CD4-positive, alpha-beta T cell treated with Interleukin-1 beta for 1 hour (primary cell): Measurements from ENCODE around the gene HSPB7.
"Not testable (repeated sequence)": the region's sequence is repeated elsewhere in the genome, so short reads cannot be mapped to it uniquely, and the experiment has no call there.

Experiments
- DNase-seq, 2 donors: peaks; one replicate each; pipeline ENCODE4 v3.0.0-alpha.2; 2020 to 2022

The HSPB7 gene

DNA sequence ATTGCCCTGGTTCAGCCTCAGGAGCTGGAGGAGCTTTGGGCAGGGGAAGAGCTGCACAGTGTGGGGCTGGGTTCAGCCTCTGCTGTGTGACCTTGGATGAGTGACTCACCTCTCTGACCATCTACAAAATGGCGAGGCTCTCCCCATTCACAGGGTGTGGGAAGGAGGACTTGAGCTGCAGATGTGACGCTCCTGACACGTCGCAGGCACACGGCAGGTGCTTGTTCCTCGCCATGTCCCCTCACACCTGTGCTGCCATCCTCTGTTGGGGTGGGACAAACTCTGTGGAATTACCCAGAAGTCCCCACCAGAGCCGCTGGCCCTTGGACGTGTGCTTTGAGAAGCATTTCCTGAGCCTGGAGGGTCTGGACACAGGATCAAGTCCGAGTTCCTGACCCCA lies 3.0 kb upstream of the HSPB7 start:
- not testable (repeated sequence) for DNase-seq

DNA sequence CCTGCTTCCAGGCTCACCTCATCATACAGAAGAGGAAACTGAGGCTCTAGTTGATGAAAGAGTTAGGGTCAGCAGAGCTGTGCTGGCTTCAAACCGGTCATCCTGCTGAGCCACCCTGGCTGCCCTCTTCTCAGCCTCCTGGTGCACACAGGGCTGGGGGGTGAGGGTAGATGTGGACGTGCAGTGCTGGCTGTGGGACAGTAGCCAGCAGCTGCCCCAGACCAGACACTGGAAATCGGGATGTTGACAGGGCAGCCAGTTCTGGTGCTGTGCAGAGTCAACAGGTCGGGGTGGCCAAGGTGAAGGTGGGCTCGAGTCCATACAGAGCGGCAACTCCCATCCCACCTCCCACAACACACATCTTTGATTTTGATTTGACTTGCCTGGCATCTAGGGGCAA lies 2.5 kb upstream of the HSPB7 start:
- DNase-seq: no peak

DNA sequence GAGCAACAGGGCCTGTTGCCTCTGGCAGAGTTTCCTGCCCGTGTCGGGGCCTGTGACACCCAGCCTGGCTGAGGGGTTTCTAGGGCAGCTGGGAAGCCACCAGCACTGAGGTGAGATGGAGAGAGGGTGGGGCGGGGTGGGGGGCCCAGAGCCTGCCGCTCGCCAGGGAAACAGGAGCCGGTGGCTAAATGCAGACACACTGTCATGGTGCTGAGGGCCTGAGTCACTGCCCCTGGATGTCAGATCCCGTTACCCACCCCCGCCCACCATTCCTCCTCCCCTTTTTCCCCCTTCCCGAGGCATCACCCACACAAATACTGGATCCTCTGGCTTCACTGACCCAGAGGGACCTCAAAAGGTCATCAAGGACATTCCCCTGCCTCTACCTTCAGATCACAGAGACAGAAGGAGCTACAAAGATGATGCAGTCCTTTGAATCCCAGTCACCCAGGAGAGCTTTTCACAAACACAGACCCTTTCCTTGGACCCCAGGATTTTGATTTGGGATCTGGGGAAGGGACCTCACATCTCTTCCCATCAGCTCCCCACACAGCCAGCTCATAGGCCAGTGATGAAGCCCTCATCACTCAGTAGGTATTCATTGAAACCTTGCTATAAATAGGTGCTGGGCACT lies 1.9 kb upstream of the HSPB7 start:
- DNase-seq: no peak

DNA sequence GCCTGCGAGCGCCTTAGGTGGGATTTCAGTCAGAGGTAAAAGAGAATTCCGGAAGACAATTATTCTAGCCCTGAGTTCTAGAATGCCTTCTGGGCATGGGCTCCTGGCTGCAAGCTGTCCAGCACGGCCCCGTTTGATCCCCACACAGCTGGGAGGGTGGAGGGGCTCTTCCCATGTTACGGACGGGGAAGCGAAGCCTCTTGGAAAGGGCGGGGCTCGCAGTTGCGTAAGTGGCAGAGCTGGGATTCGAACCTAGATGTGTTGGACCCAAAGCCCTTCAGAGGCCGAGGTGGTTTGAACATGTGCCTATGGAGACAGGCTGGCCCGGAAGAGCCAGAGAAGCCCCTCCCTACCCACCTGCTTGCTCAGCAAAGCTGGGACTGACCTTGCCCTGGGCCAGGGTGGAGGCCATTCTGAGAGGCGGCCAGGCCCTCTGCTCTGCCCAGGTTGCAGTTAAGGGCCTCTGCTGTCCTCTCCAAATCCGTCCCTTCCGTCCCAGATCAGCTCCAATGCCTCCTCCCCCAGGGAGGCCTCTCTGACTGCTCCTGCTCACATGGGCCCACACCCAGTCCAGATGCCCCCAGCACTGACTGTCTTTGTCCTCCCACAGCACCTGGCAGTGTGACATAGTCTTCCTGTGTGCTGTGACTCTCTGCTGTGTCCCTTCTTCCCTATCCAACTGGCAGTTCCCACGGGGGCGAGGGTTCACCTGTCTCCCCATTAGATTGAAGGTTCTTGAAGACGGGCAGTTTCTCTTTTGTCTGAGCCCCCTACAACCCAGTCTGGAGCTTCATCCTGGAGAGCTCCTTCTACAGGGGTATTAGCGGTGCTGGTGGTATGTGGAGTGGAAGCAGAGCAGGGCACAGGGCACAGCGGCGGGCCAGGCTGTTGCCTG lies 1.2 kb upstream of the HSPB7 start:
- DNase-seq: no peak

DNA sequence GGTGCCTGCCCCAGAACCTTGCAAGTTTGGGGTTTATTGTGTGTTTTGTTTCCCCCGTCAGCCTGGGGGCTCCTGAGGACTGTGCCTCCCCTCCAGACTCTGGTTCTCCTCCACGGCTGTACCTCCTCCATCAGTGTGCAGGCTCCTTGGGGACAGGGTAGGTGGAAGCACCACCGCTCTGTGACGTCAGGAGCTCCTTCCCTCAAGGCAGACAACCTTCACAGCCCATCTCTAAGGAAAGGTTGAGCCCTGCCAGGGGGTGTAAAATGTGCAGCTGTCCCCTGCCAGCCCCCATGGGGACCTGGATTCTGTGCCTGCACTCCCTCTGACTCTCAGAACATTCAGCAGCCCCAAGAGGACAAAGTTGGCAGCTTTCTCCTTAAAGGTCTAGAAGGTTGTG lies 465 bp upstream of the HSPB7 start:
- no peak for DNase-seq

DNA sequence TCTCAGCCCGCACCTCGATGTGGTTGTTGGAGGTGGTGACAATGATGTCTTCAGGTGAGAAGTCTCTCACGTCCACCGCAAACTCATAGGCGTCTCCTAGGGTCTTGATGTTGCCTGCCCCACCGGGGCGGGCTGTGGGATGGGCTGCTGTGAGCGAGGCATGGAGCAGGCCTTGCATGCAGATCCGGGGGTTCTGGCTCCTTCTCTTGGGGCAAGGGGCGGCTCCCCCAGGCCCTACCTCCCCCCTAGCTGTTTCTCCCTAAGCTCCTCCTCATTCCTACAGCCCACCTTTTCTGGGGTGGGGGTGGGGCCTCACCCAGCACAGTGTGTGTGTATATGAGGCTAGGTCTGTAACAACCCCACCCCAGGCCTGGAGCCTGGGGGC lies 775 bp downstream of the HSPB7 start:
- no peak for DNase-seq

DNA sequence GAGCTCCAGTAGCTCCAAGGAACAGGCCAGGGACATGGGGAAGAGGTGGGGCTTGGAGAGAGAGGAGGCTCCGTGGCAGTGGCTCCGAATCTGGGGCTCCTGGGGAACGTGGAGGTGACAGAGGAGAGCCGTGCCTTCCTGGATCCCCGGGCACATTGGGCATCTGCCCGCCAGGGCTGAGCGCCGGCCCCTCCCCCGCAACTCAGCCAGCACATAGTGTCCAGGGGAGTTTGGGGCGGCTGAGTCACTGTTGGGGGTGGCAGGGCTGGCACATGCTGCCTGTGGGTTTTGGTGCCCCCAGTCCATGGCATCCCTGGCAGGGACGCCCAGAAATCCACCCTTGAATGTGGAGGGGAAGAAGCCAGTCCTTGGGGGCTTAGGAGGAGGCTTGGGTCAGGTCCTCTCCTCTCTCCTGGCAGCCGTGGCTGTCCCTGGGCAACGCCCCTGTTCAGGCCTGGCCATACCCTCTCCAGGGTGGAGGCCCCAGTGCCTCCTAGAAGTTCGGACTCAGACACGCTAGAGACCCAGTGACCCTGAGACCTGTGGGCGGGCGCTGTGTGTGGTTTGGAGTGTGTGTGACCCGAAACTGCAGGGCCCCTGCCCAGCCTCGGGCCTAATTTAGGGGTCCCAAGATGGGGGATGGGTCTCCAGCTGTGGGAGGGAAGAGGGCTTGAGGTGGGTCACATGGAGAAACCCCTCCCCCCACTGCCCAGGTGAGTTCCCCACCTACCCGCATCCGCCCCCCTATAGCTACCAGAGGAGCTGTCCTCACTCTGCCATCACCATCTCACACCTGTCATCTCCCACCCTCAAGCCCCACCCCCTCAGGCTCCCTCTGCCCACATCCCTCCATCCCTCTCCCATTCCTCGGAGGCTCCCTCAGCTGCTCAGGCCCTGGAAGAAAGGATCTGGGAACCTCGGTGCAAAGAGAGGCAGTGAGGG lies 1.6 kb downstream of the HSPB7 start:
- DNase-seq: no peak

DNA sequence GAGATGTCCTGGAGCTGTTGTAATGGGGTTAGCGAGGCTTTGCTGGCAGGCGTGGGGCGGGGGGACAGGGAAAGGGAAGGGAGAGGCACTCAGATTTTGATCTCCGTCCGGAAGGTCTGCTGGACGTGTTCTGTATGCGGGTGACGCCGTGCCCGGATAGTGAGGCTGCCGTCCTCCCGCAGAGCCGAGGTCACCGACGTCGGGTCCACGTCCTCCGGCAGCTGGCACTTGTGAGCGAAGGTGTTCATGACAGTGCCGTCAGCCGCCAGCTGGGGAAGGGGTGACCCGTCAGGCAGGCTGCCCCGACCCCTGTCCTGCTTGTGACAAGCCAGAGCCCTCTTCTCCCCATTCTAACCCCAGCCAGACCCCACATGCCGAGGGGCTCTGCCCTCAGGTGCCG lies 2.4 kb downstream of the HSPB7 start:
- DNase-seq: no peak

DNA sequence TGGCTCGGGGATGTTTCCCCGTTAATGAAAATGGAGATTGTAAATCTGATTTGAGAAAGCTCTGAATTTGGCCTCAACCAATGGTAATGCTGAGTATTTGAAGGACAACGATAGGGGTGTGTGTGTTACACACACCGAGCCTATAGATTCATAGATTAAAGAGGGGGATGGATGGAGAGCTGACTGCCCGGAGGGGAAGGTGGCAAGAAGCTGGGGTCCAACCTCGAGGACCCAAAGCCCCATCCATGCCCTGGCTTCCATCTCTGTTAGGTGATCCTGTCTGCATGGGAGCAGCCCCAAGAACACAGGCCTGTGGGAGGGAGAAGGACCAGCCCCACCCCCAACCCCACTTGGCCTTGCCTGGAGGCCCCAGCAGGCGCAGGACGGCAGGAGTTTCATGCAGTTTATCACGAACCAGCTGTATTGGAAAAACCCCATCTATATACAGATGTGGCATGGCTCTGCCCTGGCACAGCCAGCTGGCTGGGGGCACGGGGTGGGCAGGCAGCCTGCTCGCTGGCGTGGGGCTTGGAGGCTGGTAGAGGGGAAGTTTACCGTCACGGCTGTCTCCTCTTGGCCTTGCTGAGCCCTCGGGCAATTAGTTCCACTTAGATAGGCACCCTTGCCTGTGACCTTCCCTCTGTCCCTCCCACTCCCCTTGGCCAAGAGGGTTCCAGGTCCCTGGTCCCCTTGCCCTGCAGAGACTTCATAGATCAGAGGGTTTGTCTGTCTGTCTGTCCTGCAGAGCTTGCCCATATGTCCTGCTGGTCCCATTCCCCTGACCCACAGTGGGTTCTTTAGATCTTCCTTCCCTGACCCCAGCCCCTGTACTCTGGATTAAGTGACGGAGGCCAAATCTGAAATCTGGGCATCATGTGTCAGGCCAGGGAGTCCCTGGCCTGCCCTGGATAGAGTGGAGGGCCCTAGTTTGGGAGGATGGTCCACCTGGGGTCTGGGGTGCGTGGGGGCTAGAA lies 3.0 kb downstream of the HSPB7 start:
- DNase-seq: no peak

DNA sequence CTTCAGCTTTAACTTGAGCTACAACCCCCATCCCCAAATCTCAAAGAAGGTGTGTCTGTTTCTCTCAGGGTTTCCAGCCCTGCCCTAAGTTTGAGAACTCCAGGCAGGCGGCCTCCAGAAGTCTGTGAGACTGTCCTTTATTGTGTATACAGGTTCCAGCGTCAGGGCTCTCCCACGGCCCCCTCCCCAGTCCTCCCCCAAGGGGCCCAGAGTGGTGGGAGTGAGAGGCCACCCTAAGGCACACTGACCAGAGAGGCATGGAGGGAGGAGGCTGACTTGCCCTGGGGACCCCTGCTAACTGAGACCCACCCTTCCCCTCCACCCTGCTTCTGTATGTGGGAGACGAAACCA lies 4.0 kb downstream of the HSPB7 start:
- no peak for DNase-seq

DNA sequence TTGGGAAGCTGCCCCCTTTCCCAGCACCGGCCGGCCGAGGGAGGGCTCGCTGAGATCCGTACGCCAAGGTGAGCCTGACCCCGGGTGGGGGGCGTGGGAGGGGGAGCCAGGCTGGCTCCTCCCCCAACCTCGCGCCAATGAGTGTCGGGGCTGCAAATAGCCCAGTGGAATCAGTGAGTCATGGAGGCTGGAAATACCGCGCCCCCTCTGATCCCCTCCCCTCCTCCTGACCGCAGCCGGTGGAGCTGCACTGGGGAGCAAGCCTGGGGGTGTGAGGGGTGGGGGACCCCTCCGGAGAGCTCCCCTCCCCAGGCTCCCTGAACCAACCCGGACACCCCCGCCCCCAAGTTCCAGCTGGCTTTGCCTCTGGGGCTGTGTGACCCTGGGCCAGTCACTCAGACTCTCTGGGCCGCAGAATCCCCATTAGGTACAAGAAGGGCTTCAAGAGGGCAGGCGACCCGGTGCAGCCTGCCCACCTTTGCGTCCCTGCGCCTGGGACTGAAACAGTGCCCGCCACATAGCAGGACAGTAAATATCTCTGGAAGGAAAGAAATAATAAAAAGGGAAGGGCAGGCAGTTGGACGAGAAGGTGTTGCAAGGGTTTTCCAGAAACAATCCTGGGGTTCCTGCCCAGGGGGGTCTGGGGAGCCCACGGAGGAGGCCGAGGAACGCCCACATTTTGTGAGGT lies 4.5 kb downstream of the HSPB7 start:
- peak; percentile 9 to 40 for DNase-seq

DNA sequence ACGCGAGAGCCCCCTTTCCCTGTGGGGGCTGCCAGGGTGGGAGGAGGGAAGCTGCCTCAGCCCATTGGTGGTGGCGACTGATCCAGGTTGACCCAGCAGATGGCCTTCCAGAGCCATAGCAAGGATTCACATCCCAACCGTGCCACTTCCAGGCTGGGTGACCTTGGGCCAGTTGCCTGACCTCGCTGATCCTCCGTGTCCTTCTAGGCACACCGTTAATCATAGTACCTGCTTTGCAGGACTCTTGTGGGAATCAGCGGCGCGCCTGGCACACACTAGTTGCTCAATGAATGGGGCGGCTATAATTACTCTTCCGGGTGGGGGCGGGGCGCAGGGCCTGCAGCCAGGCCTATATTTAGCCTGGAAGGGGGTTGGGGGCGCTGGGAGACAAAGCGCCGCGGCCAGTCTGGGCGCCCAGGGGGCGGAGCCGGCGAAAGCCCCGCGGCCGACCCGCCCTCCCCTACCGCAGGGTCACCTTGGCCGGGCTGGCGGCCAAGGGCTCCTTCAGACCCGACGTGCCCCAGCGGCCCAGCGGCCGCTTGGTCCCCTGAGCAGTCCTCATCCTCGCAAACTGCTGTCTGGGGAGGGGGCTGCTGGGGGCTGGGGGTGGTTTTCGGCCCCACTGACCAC lies 5.1 kb downstream of the HSPB7 start:
- peak in 1 of 2 donors; percentile 29 for DNase-seq

DNA sequence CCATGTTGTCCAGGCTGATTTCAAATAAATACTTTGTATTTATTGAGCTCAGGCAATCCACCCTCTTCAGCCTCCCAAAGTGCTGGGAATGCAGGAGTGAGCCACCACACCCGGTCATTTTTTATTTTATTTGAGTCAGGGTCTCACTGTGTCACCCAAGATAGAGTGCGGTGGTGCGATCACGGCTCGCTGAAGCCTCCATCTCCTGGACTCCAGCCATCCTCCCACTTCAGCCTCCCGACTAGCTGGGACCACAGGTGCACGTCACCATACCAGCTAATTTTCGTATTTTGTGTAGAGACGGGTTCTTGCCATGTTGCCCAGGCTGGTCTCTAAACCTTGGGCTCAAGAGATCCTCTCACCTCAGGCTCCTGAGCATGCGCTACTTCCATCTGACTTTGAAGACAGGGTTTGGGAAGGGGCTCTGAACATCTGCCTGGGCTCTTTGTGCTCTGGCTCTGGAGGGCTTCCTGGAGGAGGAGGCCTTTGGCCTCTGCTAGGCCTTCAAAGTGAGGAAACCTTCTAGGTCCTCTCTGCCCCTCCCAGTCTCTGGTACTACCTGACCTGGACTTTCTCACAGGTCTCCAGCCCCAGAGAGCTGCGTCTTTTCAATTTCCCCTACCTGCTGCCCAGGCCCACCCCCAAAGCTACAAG lies 5.8 kb downstream of the HSPB7 start:
- DNase-seq: no peak

DNA sequence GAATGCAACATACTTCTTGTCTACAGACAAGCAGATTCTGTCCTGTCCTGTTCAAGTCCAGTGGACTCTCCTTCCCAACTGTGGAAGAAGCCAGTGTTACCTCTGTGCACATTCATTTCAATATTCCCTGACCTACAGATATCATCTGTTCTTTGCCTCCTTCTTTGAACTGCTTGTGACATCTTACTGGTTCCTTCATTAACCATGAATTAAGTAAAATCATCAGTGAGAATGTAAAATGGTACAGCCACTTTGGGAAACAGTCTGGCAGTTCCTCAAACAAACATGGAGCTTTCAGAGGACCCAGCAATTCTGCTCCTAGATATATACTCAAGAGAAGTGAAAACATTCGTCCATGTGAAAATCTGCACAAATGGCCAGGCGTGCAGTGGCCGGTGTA lies 7.0 kb downstream of the HSPB7 start:
- no peak for DNase-seq

DNA sequence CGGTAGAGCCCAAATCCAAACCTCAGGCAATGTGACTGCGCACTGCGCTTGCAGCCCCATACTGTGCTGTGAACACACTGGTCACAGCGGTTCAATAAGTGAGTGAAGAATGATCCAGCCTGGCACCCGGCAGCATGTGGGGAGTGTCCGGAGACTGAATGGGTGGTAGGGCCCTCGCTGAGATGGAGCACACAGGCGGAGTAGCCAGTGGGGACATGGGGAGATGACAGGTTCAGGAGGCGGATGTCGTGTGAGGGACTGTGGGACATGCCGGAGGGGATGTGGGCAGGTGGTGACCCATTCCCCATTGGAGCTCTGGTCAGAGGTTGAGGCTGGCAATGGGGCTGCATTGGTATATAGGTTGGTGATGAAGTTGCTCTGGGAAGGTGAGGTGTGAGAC lies 8.2 kb downstream of the HSPB7 start:
- DNase-seq: no peak

DNA sequence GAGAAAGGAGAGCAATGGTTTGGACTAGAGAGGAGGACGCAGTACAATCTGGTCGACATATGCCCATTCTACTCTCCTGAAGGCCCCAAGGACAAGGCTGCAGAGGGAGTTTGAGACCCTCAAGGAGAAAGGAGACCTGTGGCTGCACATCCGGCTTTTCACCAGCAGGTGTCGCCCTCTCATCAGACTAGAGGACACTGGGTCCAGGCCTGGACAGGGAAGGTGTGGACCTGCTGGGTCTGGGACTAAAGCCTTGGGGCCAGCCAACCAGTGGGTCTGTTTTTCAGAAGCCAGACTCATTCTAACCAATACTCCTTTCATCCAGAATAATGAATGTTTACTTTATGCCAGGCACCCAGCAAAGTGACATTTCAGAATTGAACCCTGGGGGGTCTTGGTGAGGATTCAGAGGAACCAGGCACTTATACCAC lies 8.8 kb downstream of the HSPB7 start:
- peak; percentile 64 to 70 for DNase-seq

DNA sequence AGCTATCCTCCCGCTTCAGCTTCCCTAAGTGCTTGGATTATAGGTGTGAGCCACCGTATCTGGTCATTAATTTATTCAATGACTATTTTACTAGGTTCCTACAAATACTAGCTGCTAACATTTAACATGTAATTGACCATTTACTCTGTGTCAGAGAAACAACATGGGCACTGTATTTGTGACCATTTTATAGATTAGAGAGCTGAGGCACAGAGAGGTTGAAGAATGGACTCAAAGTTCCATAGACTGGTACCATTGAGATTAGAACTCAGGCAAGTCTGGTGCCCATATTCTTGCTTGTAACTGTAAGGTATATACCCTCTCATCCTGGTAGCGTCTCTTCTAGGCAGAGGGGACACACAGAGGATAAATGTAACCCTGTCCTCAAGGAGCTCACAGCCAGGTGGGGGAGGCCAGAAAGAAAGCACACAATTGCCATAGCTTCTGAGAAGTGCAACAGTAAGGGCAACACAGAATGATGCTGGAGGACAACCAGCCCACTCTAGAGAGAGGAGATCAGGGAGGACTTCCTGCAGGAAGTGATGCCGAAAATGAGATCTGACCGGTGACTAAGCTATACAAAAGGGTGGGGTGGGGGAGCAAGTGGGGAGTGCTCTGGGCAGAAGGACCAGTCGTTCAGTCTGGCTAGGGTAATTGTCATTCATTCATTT lies 10.0 kb downstream of the HSPB7 start:
- DNase-seq: no peak

DNA sequence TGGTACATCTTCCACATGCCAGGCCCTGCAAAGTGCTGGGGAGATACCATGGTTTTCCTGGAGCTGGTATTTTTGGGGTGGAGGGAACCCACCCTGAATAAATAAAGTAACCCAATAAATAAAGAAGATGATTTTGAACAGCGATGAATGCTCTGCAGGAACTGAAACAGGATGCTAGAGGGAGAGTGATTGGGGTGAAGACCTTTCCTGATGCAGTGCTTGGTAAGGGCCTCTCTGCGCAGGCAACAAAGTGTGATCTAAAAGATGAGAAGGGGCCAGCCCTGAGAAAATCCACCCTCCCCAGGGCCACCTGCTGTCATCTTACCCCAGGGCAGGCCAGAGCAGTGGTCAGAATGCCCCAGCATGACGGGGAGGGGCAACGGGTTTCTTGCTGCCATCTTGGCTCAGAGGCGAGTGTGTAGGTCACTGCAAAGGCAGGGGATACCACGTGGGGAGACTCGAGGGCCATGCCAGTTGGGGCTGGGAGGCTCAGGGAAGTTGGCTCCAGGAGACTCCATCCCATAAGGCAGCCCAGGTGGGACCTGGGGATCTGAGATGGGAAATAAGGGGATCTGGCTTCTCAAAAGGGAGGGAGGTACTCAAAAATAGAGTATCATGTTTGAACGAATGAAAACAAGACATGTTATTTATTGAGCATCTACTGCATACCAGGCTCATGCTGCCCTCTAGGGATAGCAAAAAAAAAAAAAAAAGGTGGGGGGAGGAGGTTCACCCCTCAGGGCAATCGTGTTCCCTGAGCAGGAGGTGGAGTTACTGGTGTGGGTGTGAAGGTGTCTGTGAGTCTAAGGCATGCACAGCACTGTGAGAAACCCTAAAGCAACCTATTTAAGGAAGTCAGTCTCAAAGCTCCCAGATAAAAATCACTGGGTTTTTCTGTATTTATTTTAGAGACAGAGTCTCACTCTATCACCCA lies 11.0 kb downstream of the HSPB7 start:
- no peak for DNase-seq

DNA sequence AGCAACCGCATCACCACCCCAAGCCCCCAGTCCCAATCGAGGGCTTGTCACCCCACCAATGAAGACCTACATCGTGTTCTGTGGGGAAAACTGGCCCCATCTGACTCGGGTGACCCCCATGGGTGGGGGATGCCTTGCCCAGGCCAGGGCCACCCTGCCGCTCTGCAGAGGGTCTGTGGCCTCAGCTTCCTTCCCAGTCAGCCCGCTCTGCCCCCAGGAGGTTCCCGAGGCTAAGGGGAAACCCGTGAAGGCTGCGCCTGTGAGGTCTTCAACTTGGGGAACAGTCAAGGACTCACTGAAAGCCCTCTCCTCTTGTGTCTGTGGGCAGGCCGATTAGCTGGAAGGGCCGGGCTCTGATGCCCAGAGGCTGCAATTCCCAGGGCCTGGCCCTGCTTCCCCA lies 11.8 kb downstream of the HSPB7 start:
- DNase-seq: no peak
